MCF 10A (cell line): ENCODE measurements around the gene ASPRV1. TPM values are rescaled to one million over a fixed set of nuclear protein-coding genes. Genes with fewer than 3 reads are reported as not detected.

ENCODE experiments used
- BruUV-seq: library from RNA; stranded (reverse); fragments of 400-500 nt; replicated peaks from 2 replicates; lab custom pipeline; 2021; lab: Mats Ljungman, UMichigan
- CTCF ChIA-PET: fragments of 300-600 bp; sonication (Branson Sonifier 250); formaldehyde crosslinking; extraction: SDS; loops from one replicate; lab custom pipeline; 2021; ENCODE audit warnings: antibody characterized with exemption, inconsistent platforms; lab: Yijun Ruan, JAX
- POLR2A ChIA-PET: fragments of 300-600, 350-650 bp; sonication (Branson Sonifier 250); formaldehyde crosslinking; extraction: SDS; loops from one replicate; lab custom pipeline; 2020; ENCODE audit warnings: antibody characterized with exemption, inconsistent platforms; lab: Yijun Ruan, JAX
- DNase-seq: peaks from one replicate; pipeline ENCODE4 v3.0.0-alpha.2; 2018; ENCODE audit not compliant: unreplicated experiment
- H3K27ac Mint-ChIP-seq: one replicate; pipeline ENCODE4 v1.8.0; 2022; ENCODE audit warnings: mild to moderate bottlenecking, low read depth, mixed read lengths; ENCODE audit not compliant: unreplicated experiment
- H3K27me3 Mint-ChIP-seq: one replicate; pipeline ENCODE4 v1.8.0; 2022; ENCODE audit warnings: mixed read lengths; ENCODE audit not compliant: insufficient read depth, unreplicated experiment
- H3K36me3 Mint-ChIP-seq: one replicate; pipeline ENCODE4 v1.8.0; 2022; ENCODE audit warnings: mild to moderate bottlenecking, moderate library complexity, mixed read lengths; ENCODE audit not compliant: insufficient read depth, unreplicated experiment
- H3K4me1 Mint-ChIP-seq: one replicate; pipeline ENCODE4 v1.8.0; 2022; ENCODE audit warnings: mixed read lengths; ENCODE audit not compliant: insufficient read depth, unreplicated experiment
- H3K4me3 Mint-ChIP-seq: one replicate; pipeline ENCODE4 v1.8.0; 2022; ENCODE audit warnings: mild to moderate bottlenecking, moderate library complexity, mixed read lengths; ENCODE audit not compliant: unreplicated experiment
- H3K9me3 Mint-ChIP-seq: one replicate; pipeline ENCODE4 v1.8.0; 2022; ENCODE audit warnings: mixed read lengths; ENCODE audit not compliant: unreplicated experiment
- CTCF ChIP-seq: fragments of 200-600 bp; IDR thresholded peaks from one replicate; pipeline ENCODE4 v1.8.0; 2022; ENCODE audit warnings: antibody characterized with exemption, mild to moderate bottlenecking; ENCODE audit not compliant: unreplicated experiment
- intact Hi-C: fragments of 100-400 bp; cut with micrococcal nuclease; formaldehyde crosslinking; loops from 2 replicates; pipeline ENCODE4 v1.14.1; 2022
- total RNA-seq: library from RNA; stranded (reverse); gene quantifications from 2 replicates; pipeline ENCODE4 v1.2.3, GENCODE V29; 2022

The ASPRV1 gene
- total RNA-seq, 1 experiment from 2014 or later = 0.23 TPM

- POLR2A ChIA-PET = no interaction called here
- no TSS peak for BruUV-seq
- TF ChIP-seq CTCF = no peak
- CTCF ChIA-PET = no interaction called here
- intact Hi-C loops = no loop called here
- Mint-ChIP-seq H3K9me3 (peaks cover 7% of the 10 kb centered on the region), H3K27me3 (no peaks in the 10 kb centered on the region), H3K4me1 (no peaks in the 10 kb centered on the region), H3K36me3 (peaks cover 4% of the 10 kb centered on the region), H3K4me3 (no peak overlapping the region), H3K27ac (no peak overlapping the region)
- no peak for DNase-seq
Observed at GRCh38 chr2:69988086-69988635, 26.7 kb upstream of the ASPRV1 start.

DNA sequence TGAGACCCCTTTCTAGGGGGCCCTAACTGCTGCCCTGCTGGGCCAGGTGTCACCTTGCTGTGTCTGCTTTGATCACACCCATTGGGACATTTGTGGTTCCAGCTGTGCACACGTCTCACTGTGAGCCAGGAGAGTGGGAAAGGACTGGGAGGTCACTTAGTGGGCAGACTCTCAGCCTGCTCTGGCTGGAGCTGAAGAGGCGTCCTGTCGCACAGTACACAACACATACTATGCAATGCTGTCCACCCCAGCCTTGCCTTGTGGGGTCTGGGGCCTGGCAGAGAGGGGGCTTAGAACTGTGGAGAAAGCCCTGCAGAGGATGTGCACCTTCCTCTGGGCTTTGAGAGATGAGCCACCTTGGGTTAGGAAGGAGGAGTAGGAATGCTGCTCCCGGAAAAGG lies 25.3 kb upstream of the ASPRV1 start:
- H3K27ac Mint-ChIP-seq = peak overlapping the region; percentile 28

DNA sequence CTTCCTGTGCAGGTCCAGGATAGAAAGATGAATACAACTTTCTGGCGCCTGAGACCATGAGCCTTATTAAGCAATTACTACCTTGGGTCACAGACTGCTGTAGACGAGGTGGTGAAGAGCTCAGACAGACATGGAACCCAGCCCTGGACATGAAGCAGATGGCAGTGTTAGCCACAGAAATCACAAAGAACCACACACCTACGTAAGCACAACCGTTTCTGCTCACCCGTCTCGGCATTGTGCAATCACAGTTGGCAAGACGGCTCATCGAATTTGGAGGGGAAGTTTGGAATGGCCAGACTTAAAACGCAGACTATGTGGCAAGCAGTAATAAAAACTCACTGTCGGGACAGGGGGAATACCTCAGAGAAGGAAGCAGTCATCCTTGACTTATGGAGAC lies 24.3 kb upstream of the ASPRV1 start:
- no peaks in the 10 kb centered on the region for H3K4me1 Mint-ChIP-seq
- intact Hi-C loops = no loop called here
- no TSS peak for BruUV-seq
- peak; percentile 92 for DNase-seq
- peaks cover 7% of the 10 kb centered on the region for H3K9me3 Mint-ChIP-seq
- ChIA-PET POLR2A (no interaction called here), CTCF (interaction anchor here (1.3 kb wide), 1 partner anchor 11 kb away, joined by 5 read pairs; no protein-coding TSS in a partner anchor)
- no peak overlapping the region for H3K4me3 Mint-ChIP-seq
- H3K27ac Mint-ChIP-seq = peak overlapping the region; percentile 54
- no peaks in the 10 kb centered on the region for H3K27me3 Mint-ChIP-seq
- TF ChIP-seq CTCF = no peak
- H3K36me3 Mint-ChIP-seq = no peaks in the 10 kb centered on the region

More for the DNA sequence above, 25.3 kb upstream of the ASPRV1 start:
- Mint-ChIP-seq H3K9me3 (peaks cover 7% of the 10 kb centered on the region), H3K4me1 (no peaks in the 10 kb centered on the region), H3K27me3 (no peaks in the 10 kb centered on the region), H3K36me3 (no peaks in the 10 kb centered on the region), H3K4me3 (no peak overlapping the region)
- DNase-seq = no peak
- intact Hi-C loops = no loop called here
- ChIA-PET CTCF (interaction anchor here (0.7 to 1.3 kb wide), 2 partner anchors 10 to 23 kb away, joined by 3 to 5 read pairs; no protein-coding TSS in a partner anchor), POLR2A (no interaction called here)
- no peak for TF ChIP-seq CTCF
- no TSS peak for BruUV-seq

GRCh38 chr2:69985216-69985615 lies 23.8 kb upstream of the ASPRV1 start:
- no peak overlapping the region for H3K27ac Mint-ChIP-seq
- DNase-seq = no peak
- no TSS peak for BruUV-seq
- POLR2A ChIA-PET = no interaction called here
- H3K36me3 Mint-ChIP-seq = no peaks in the 10 kb centered on the region
- no peak overlapping the region for H3K4me3 Mint-ChIP-seq
- no peaks in the 10 kb centered on the region for H3K4me1 Mint-ChIP-seq
- peaks cover 7% of the 10 kb centered on the region for H3K9me3 Mint-ChIP-seq
- CTCF ChIA-PET = interaction anchor here (1.3 kb wide), 1 partner anchor 12 kb away, joined by 5 read pairs; no protein-coding TSS in a partner anchor
- H3K27me3 Mint-ChIP-seq = no peaks in the 10 kb centered on the region
- no peak for TF ChIP-seq CTCF
- intact Hi-C loops = no loop called here
